ENCODE results near the gene PCDHGB2. TPM values are rescaled to one million over a fixed set of nuclear protein-coding genes. Genes with fewer than 3 reads are reported as not detected.
A peak's percentile ranks its signal among the peaks of the same experiment; 100 is the strongest.
"Not testable (repeated sequence)": the region's sequence is repeated elsewhere in the genome, so short reads cannot be mapped to it uniquely, and the experiment has no call there.

The PCDHGB2 gene
- total RNA-seq, 1 donor from 2014 or later: 0.91 TPM

DNA sequence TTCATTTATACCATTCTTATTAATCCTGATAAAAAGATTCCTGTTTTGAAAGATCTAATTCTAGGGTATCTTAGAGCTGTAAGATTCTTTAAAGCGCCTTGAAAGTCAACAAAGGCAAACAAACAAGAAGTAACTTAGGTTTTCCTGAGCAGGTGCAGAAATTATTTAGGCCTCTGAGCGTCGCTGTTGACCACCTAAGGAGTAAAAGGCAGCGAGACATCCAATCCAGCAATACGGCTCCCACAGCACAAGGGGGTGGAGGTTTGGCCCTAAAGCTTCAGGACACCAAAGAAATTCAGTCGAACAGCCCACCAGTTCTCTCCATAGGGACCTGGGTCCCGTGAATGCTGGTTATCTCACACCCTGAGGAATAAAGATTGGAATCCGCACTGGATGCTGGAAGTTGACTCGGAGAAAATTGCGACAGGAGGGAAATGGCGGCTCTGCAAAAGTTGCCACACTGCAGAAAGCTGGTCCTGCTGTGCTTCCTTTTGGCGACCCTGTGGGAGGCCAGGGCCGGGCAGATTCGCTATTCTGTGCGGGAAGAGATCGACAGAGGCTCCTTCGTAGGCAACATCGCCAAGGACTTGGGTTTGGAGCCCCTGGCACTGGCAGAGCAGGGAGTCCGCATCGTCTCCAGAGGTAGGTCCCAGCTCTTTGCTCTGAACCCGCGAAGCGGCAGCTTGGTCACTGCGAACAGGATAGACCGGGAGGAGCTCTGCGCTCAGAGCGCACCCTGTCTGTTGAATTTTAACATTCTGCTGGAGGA is 21.1 kb upstream of the PCDHGB2 start, which contains the start of gene PCDHGA2:
TSS of gene PCDHGA2 (plus strand) at position 223 of the 769 bp plus-strand sequence.
- intact Hi-C loops (cut with micrococcal nuclease): loop anchor here (5.0 kb wide), 1 partner anchor 84 kb away; the partner anchor contains the start of gene PCDHGA11
- DNase-seq (ENCODE audit: low spot score): no peak
- H3K9me3 Mint-ChIP-seq: peaks cover 39% of the 10 kb centered on the region
- H3K36me3 Mint-ChIP-seq (ENCODE audit: low read depth): no peaks in the 10 kb centered on the region
- no peak within 1 kb of the TSS for H3K27ac Mint-ChIP-seq
- H3K27me3 Mint-ChIP-seq (ENCODE audit: low read depth): peaks cover 34% of the 10 kb centered on the region
- peaks cover 3% of the 10 kb centered on the region for H3K4me1 Mint-ChIP-seq (ENCODE audit: low read depth)
- H3K4me3 Mint-ChIP-seq (ENCODE audit: low read depth): peak within 1 kb of the TSS; percentile 73

DNA sequence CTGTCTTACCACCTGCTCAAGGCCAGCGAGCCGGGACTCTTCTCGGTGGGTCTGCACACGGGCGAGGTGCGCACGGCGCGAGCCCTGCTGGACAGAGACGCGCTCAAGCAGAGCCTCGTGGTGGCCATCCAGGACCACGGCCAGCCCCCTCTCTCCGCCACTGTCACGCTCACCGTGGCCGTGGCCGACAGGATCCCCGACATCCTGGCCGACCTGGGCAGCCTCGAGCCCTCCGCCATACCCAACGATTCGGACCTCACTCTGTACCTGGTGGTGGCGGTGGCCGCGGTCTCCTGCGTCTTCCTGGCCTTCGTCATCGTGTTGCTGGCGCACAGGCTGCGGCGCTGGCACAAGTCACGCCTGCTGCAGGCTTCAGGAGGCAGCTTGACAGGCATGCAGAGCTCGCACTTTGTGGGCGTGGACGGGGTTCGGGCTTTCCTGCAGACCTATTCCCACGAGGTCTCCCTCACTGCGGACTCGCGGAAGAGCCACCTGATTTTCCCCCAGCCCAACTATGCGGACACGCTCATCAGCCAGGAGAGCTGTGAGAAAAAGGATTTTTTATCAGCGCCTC is 18.9 kb upstream of the PCDHGB2 start:
- Mint-ChIP-seq H3K9me3 (peaks cover 41% of the 10 kb centered on the region), H3K27me3 (ENCODE audit: low read depth) (peaks cover 26% of the 10 kb centered on the region)
- H3K27ac Mint-ChIP-seq; H3K4me3 Mint-ChIP-seq (ENCODE audit: low read depth); H3K4me1 Mint-ChIP-seq (ENCODE audit: low read depth); DNase-seq (ENCODE audit: low spot score); H3K36me3 Mint-ChIP-seq (ENCODE audit: low read depth): not testable (repeated sequence)
- intact Hi-C loops (cut with micrococcal nuclease): loop anchor here (5.0 kb wide), 1 partner anchor 154 kb away; the partner anchor contains the start of gene PCDHB9

DNA sequence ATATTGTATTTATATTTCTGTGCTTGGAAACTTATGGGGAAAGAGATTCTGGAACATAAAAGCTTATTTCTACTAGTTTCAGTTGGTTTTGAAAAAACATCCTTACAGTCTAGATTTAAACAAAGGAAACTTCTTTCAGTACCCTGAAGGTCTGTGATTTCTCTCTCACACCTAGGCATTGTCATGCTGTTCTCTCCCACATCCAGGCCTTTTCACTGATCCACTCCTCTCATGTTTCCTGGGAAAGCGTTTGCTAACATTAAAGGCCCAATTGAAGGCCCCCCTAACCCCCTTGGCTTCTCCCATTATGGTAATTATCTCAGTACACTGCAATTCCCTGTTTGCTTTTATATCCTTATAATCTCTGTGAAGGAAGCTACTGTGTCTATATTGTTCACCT is 17.0 kb upstream of the PCDHGB2 start:
- intact Hi-C loops (cut with micrococcal nuclease): loop anchor here (5.0 kb wide), 1 partner anchor 155 kb away; the partner anchor contains the start of gene PCDHB9
- Mint-ChIP-seq H3K36me3 (ENCODE audit: low read depth) (no peaks in the 10 kb centered on the region), H3K27me3 (ENCODE audit: low read depth) (peaks cover 21% of the 10 kb centered on the region), H3K4me3 (ENCODE audit: low read depth) (no peak overlapping the region), H3K27ac (no peak overlapping the region), H3K9me3 (peaks cover 45% of the 10 kb centered on the region), H3K4me1 (ENCODE audit: low read depth) (peaks cover 4% of the 10 kb centered on the region)
- DNase-seq (ENCODE audit: low spot score): no peak

DNA sequence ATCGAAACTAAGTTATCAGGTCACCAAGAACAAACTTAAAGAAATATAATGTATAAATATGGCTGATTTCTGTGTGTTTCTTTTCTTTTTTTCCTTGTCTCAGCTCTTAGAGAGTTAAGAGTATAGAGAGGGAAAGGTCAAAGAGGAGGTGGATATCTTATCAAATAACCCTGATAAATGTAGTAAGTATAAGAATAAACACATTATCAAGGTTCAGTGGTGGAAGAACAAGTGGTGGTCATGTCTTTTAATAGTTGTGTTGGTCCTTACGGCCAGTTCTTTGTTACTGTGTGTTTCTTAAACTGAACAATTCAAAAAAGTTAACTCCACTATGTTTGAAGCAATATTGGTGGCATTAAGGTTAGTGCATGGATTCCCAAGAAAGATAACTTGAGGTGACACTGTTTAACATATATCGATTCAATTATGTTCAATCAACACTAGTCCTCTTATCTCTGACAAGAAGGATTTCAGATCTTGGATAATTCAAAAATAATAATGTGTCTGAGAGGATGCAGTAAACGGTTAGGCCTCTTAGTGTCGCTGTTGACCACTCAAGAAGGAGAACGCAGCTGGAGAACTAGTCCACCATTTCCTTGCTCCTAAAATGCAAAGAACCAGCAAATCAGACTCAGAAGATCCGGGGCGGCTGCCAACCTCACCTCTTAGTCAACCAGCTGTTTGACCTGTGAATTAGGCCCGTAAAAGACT is 16.4 kb upstream of the PCDHGB2 start, which contains the start of gene PCDHGA3:
TSS of gene PCDHGA3 (plus strand) at position 588 of the 711 bp plus-strand sequence. CDS start 205 bp downstream, outside the sequence.
- H3K9me3 Mint-ChIP-seq: peaks cover 40% of the 10 kb centered on the region
- intact Hi-C loops (cut with micrococcal nuclease): loop anchor here (5.0 kb wide), 1 partner anchor 156 kb away; the partner anchor contains the start of gene PCDHB9
- H3K4me3 Mint-ChIP-seq (ENCODE audit: low read depth): peak within 1 kb of the TSS; percentile 61
- H3K27ac Mint-ChIP-seq: no peak within 1 kb of the TSS
- H3K36me3 Mint-ChIP-seq (ENCODE audit: low read depth): no peaks in the 10 kb centered on the region
- peaks cover 4% of the 10 kb centered on the region for H3K4me1 Mint-ChIP-seq (ENCODE audit: low read depth)
- no peak for DNase-seq (ENCODE audit: low spot score)
- peaks cover 15% of the 10 kb centered on the region for H3K27me3 Mint-ChIP-seq (ENCODE audit: low read depth)

DNA sequence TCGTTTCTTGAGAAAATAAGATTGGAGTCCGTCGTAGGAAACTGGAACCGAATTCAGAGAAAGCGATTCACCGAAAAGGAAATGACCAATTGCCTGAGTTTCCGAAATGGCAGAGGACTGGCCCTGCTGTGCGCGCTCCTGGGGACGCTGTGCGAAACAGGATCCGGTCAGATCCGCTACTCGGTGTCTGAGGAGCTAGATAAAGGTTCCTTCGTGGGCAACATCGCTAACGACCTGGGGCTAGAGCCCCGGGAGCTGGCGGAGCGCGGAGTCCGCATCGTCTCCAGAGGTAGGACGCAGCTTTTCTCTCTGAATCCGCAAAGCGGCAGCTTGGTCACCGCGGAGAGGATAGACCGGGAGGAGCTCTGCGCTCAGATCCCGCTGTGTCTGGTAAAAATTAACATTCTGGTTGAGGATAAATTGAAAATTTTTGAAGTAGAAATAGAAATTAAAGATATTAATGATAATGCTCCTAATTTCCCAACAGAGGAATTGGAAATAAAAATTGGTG is 15.8 kb upstream of the PCDHGB2 start:
- intact Hi-C loops (cut with micrococcal nuclease): loop anchor here (5.0 kb wide), 1 partner anchor 157 kb away; the partner anchor contains the start of gene PCDHB9
- peaks cover 13% of the 10 kb centered on the region for H3K27me3 Mint-ChIP-seq (ENCODE audit: low read depth)
- H3K27ac Mint-ChIP-seq: no peak overlapping the region

DNA sequence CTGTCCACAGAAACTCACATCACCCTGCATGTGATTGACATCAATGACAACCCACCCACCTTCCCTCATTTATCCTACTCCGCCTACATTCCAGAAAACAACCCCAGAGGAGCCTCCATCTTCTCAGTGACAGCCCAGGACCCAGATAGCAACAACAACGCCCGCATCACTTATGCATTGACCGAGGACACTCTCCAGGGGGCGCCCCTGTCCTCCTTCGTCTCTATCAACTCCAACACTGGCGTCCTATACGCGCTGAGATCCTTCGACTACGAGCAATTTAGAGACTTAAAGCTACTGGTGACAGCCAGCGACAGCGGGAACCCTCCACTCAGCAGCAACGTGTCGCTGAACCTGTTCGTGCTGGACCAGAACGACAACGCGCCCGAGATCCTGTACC is 14.5 kb upstream of the PCDHGB2 start:
- H3K36me3 Mint-ChIP-seq (ENCODE audit: low read depth): no peaks in the 10 kb centered on the region
- intact Hi-C loops (cut with micrococcal nuclease): no loop called here
- H3K4me1 Mint-ChIP-seq (ENCODE audit: low read depth): peaks cover 8% of the 10 kb centered on the region
- no peak overlapping the region for H3K4me3 Mint-ChIP-seq (ENCODE audit: low read depth)
- peaks cover 38% of the 10 kb centered on the region for H3K9me3 Mint-ChIP-seq
- peaks cover 12% of the 10 kb centered on the region for H3K27me3 Mint-ChIP-seq (ENCODE audit: low read depth)
- no peak overlapping the region for H3K27ac Mint-ChIP-seq
- DNase-seq (ENCODE audit: low spot score): no peak

More for the DNA sequence above, 15.8 kb upstream of the PCDHGB2 start:
- no peak for DNase-seq (ENCODE audit: low spot score)
- no peaks in the 10 kb centered on the region for H3K36me3 Mint-ChIP-seq (ENCODE audit: low read depth)
- H3K4me1 Mint-ChIP-seq (ENCODE audit: low read depth): peaks cover 2% of the 10 kb centered on the region
- peak overlapping the region; percentile 61 for H3K4me3 Mint-ChIP-seq (ENCODE audit: low read depth)
- peaks cover 37% of the 10 kb centered on the region for H3K9me3 Mint-ChIP-seq

DNA sequence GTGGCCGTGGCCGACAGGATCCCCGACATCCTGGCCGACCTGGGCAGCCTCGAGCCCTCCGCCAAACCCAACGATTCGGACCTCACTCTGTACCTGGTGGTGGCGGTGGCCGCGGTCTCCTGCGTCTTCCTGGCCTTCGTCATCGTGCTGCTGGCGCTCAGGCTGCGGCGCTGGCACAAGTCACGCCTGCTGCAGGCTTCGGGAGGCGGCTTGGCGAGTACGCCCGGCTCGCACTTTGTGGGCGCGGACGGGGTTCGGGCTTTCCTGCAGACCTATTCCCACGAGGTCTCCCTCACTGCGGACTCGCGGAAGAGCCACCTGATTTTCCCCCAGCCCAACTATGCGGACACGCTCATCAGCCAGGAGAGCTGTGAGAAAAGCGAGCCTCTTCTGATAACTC is 13.8 kb upstream of the PCDHGB2 start:
- H3K27ac Mint-ChIP-seq; intact Hi-C loops (cut with micrococcal nuclease); H3K4me3 Mint-ChIP-seq (ENCODE audit: low read depth): not testable (repeated sequence)

DNA sequence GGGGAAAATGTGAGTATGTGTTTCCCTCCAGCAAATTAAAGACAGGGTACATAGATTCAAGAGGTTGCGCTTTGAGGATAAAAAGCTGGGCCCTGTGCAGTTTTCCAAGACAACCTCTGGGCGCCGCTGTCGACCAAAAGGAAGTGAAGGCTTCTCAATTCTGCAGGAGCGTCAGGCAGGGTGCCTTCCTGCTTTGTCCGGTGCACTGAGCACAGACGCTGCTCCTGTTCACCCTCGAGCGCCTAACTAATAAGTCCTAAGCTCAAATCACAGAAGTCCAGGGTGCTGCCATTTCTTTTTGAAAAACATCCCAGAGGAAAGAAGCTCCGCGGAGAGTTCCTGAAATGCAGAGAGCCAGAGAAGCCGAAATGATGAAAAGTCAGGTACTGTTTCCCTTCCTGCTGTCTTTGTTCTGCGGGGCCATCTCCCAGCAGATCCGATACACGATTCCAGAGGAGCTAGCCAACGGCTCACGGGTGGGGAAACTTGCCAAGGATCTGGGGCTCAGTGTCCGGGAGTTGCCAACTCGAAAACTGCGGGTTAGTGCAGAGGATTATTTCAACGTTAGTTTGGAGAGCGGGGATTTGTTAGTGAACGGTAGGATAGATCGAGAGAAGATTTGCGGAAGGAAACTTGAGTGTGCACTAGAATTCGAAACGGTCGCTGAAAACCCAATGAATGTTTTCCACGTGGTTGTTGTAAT is 9.7 kb upstream of the PCDHGB2 start, which contains the start of gene PCDHGB1:
TSS of gene PCDHGB1 (plus strand) at position 183 of the 703 bp plus-strand sequence. CDS start at position 345, 162 bp downstream.
- peaks cover 21% of the 10 kb centered on the region for H3K9me3 Mint-ChIP-seq
- H3K27me3 Mint-ChIP-seq (ENCODE audit: low read depth): peaks cover 14% of the 10 kb centered on the region
- peaks cover 7% of the 10 kb centered on the region for H3K4me1 Mint-ChIP-seq (ENCODE audit: low read depth)
- H3K27ac Mint-ChIP-seq: no peak within 1 kb of the TSS
- H3K36me3 Mint-ChIP-seq (ENCODE audit: low read depth): no peaks in the 10 kb centered on the region
- DNase-seq (ENCODE audit: low spot score): no peak
- intact Hi-C loops (cut with micrococcal nuclease): loop anchor here (10.0 kb wide), 1 partner anchor 115 kb away; no protein-coding TSS in a partner anchor
- H3K4me3 Mint-ChIP-seq (ENCODE audit: low read depth): peak within 1 kb of the TSS; percentile 75

More for the DNA sequence above, 13.8 kb upstream of the PCDHGB2 start:
- not testable (repeated sequence) for H3K4me1 Mint-ChIP-seq (ENCODE audit: low read depth); DNase-seq (ENCODE audit: low spot score); H3K36me3 Mint-ChIP-seq (ENCODE audit: low read depth)
- peaks cover 37% of the 10 kb centered on the region for H3K9me3 Mint-ChIP-seq
- peaks cover 12% of the 10 kb centered on the region for H3K27me3 Mint-ChIP-seq (ENCODE audit: low read depth)

DNA sequence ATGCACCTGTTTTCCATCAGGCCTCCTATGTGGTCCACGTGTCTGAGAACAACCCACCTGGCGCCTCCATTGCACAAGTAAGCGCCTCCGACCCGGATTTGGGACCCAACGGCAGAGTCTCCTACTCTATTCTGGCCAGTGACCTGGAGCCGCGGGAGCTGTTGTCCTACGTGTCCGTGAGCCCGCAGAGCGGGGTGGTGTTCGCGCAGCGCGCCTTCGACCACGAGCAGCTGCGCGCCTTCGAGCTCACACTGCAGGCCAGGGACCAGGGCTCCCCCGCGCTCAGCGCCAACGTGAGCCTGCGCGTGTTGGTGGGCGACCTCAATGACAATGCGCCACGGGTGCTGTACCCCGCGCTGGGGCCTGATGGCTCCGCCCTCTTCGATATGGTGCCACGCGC is 8.2 kb upstream of the PCDHGB2 start:
- peaks cover 21% of the 10 kb centered on the region for H3K9me3 Mint-ChIP-seq
- no peaks in the 10 kb centered on the region for H3K36me3 Mint-ChIP-seq (ENCODE audit: low read depth)
- H3K4me3 Mint-ChIP-seq (ENCODE audit: low read depth): no peak overlapping the region

DNA sequence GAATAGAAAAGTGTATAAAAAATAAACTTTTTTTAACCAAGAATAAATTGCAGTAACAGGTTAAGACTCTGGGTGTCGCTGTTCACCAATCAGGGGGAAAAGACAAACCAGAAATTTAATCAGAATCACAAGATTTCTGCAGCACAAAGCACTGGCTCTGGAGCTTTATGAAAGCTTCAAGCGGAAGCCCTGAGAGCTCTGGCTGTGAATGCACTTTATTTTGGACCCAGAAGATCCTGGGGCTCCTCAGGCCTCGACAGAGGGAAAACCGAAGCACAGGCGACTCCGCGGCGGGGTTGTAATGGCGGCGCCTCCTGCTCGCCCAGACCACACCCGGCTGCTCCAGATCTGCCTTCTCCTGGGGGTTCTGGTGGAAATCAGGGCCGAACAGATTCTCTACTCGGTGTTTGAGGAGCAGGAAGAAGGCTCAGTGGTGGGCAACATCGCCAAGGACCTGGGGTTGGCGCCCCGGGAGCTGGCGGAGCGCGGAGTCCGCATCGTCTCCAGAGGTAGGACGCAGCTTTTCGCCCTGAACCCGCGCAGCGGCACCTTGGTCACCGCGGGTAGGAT is 4.8 kb upstream of the PCDHGB2 start, which contains the start of gene PCDHGA4:
TSS of gene PCDHGA4 (plus strand) at position 122 of the 570 bp plus-strand sequence. CDS start at position 209, 87 bp downstream.
- peaks cover 20% of the 10 kb centered on the region for H3K27me3 Mint-ChIP-seq (ENCODE audit: low read depth)
- no peaks in the 10 kb centered on the region for H3K36me3 Mint-ChIP-seq (ENCODE audit: low read depth)
- H3K27ac Mint-ChIP-seq: no peak within 1 kb of the TSS
- H3K9me3 Mint-ChIP-seq: peaks cover 23% of the 10 kb centered on the region
- peak within 1 kb of the TSS; percentile 39 for H3K4me3 Mint-ChIP-seq (ENCODE audit: low read depth)
- intact Hi-C loops (cut with micrococcal nuclease): loop anchor here (5.0 to 10.0 kb wide), 4 partner anchors 67 to 202 kb away; partner anchors contain the start of gene PCDHGA11
- peaks cover 6% of the 10 kb centered on the region for H3K4me1 Mint-ChIP-seq (ENCODE audit: low read depth)
- no peak for DNase-seq (ENCODE audit: low spot score)

More for the DNA sequence above, 8.2 kb upstream of the PCDHGB2 start:
- Mint-ChIP-seq H3K4me1 (ENCODE audit: low read depth) (peaks cover 7% of the 10 kb centered on the region), H3K27me3 (ENCODE audit: low read depth) (peaks cover 14% of the 10 kb centered on the region), H3K27ac (no peak overlapping the region)
- DNase-seq (ENCODE audit: low spot score): no peak
- intact Hi-C loops (cut with micrococcal nuclease): loop anchor here (10.0 kb wide), 1 partner anchor 117 kb away; no protein-coding TSS in a partner anchor

DNA sequence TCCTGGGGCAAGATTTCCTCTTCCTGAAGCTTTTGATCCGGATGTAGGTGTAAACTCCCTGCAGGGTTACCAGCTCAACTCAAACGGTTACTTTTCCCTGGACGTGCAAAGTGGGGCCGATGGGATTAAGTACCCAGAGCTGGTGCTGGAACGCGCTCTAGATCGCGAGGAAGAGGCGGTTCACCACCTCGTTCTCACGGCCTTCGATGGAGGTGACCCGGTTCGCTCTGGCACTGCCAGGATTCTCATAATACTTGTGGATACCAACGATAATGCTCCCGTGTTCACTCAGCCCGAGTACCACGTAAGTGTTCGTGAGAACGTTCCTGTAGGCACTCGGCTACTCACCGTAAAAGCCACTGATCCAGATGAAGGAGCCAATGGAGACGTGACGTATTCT is 4.2 kb upstream of the PCDHGB2 start:
- intact Hi-C loops (cut with micrococcal nuclease): loop anchor here (5.0 to 10.0 kb wide), 4 partner anchors 67 to 202 kb away; partner anchors contain the start of gene PCDHGA11
- peaks cover 21% of the 10 kb centered on the region for H3K9me3 Mint-ChIP-seq
- no peak overlapping the region for H3K4me3 Mint-ChIP-seq (ENCODE audit: low read depth)
- no peak for DNase-seq (ENCODE audit: low spot score)
- H3K27ac Mint-ChIP-seq: no peak overlapping the region
- H3K4me1 Mint-ChIP-seq (ENCODE audit: low read depth): peaks cover 2% of the 10 kb centered on the region
- H3K36me3 Mint-ChIP-seq (ENCODE audit: low read depth): peaks cover 1% of the 10 kb centered on the region
- peaks cover 20% of the 10 kb centered on the region for H3K27me3 Mint-ChIP-seq (ENCODE audit: low read depth)
